Activated naive CD8-positive, alpha-beta T cell treated with anti-CD3 and anti-CD28 coated beads, Interleukin-2, amount 10 ng/mL, durations not matched to agents 7 days and 5 days (primary cell): ENCODE data around the gene IRAK3. TPM values are rescaled to one million over a fixed set of nuclear protein-coding genes. Genes with fewer than 3 reads are reported as not detected.

Experiments
- ATAC-seq: fragments of 150-1000 bp; cut with Tn5 transposase; one replicate; pipeline ENCODE4 v1.10.0; 2021; ENCODE audit warnings: low read depth, moderate library complexity
- POLR2A ChIA-PET: fragments of 350-600 bp; sonication (Branson Sonifier 250); formaldehyde crosslinking; loops from one replicate; lab custom pipeline; 2021; ENCODE audit warnings: antibody characterized with exemption; lab: Charles Lee
- DNase-seq: peaks from one replicate; pipeline ENCODE4 v3.0.0; 2021
- H3K27ac Mint-ChIP-seq: one replicate; pipeline ENCODE4 v1.8.0; 2022; ENCODE audit warnings: mild to moderate bottlenecking, mixed read lengths
- H3K27me3 Mint-ChIP-seq: one replicate; pipeline ENCODE4 v1.8.0; 2022; ENCODE audit warnings: mild to moderate bottlenecking, moderate library complexity, mixed read lengths
- H3K36me3 Mint-ChIP-seq: one replicate; pipeline ENCODE4 v1.8.0; 2021; ENCODE audit warnings: mild to moderate bottlenecking, mixed read lengths
- H3K4me1 Mint-ChIP-seq: one replicate; pipeline ENCODE4 v1.8.0; 2021; ENCODE audit warnings: mixed read lengths
- H3K4me3 Mint-ChIP-seq: one replicate; pipeline ENCODE4 v1.8.0; 2022; ENCODE audit warnings: mild to moderate bottlenecking, moderate library complexity, mixed read lengths
- H3K9me3 Mint-ChIP-seq: one replicate; pipeline ENCODE4 v1.8.0; 2021; ENCODE audit warnings: mixed read lengths
- total RNA-seq, 2 experiments: library from RNA; stranded (reverse); gene quantifications; one replicate each; pipeline ENCODE4 v1.2.3, GENCODE V29; 2021

Gene IRAK3
- total RNA-seq, 2 experiments from 2014 or later, result 0.43 to 0.53 TPM

- H3K36me3 Mint-ChIP-seq, result no peaks in the 10 kb centered on the region
- DNase-seq (no peak), ATAC-seq (no peak)
- no peaks in the 10 kb centered on the region for H3K9me3 Mint-ChIP-seq
- H3K27ac Mint-ChIP-seq, result no peak overlapping the region
- H3K4me3 Mint-ChIP-seq, result no peak overlapping the region
- POLR2A ChIA-PET, result interaction anchor here (2.2 kb wide), 1 partner anchor 34 kb away, joined by 6 read pairs; the partner anchor contains the start of gene HELB
- peaks cover 4% of the 10 kb centered on the region for H3K27me3 Mint-ChIP-seq
- peaks cover 3% of the 10 kb centered on the region for H3K4me1 Mint-ChIP-seq
Observed at GRCh38 chr12:66268562-66268961, 79.5 kb downstream of the IRAK3 start.

- Mint-ChIP-seq H3K4me3 (no peak overlapping the region), H3K27ac (no peak overlapping the region), H3K27me3 (peaks cover 2% of the 10 kb centered on the region), H3K36me3 (no peaks in the 10 kb centered on the region), H3K4me1 (peaks cover 3% of the 10 kb centered on the region), H3K9me3 (no peaks in the 10 kb centered on the region)
- DNase-seq (no peak), ATAC-seq (no peak)
- POLR2A ChIA-PET, result interaction anchor here (2.2 kb wide), 1 partner anchor 34 kb away, joined by 6 read pairs; the partner anchor contains the start of gene HELB
Observed at GRCh38 chr12:66269142-66269541, 80.1 kb downstream of the IRAK3 start.

DNA sequence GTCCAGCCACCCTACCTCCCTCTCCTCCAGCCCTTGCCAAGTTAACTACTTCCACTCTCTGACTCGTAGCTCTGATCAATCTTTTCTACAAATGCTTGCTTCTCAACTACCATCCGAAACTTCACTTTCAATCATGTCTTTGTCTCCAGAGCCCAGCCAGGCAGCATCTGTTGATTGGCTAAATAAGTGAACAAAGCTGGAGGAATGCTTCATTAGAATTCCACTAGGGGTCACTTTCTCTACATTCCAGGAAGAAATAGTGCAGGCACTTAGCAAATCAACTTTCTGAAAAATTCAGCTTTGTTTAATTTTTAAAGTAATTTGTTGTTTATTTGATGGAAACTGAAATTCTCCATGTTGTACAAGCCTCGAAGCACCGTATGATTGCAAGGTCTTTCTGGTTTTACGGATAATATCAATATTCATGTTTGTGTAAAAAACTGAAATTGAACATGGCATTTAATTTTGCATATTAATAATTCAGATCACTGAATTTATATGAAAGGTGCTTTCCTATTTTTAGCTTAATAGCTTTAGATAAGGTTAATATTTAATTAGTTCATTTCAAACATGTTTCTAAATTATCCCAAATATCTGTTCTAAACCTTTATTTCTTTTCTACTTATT, 80.9 kb downstream of the IRAK3 start:
- Mint-ChIP-seq H3K4me3 (no peak overlapping the region), H3K27me3 (peaks cover 1% of the 10 kb centered on the region), H3K27ac (no peak overlapping the region), H3K4me1 (peaks cover 3% of the 10 kb centered on the region), H3K9me3 (no peaks in the 10 kb centered on the region), H3K36me3 (no peaks in the 10 kb centered on the region)
- POLR2A ChIA-PET, result interaction anchor here (0.7 to 2.2 kb wide), 2 partner anchors 18 to 33 kb away, joined by 3 to 6 read pairs; partner anchors contain the start of gene HELB
- ATAC-seq (peak; percentile 54), DNase-seq (no peak)

GRCh38 chr12:66270613-66271012, 81.6 kb downstream of the IRAK3 start:
- ATAC-seq, result no peak
- DNase-seq, result no peak
- Mint-ChIP-seq H3K4me3 (no peak overlapping the region), H3K4me1 (peaks cover 3% of the 10 kb centered on the region), H3K36me3 (no peaks in the 10 kb centered on the region), H3K9me3 (no peaks in the 10 kb centered on the region), H3K27me3 (peaks cover 1% of the 10 kb centered on the region), H3K27ac (no peak overlapping the region)
- POLR2A ChIA-PET, result interaction anchor here (0.7 kb wide), 1 partner anchor 18 kb away, joined by 3 read pairs; no protein-coding TSS in a partner anchor

- no peak for DNase-seq
- H3K4me1 Mint-ChIP-seq, result peaks cover 1% of the 10 kb centered on the region
- no peak overlapping the region for H3K27ac Mint-ChIP-seq
- no peak for ATAC-seq
- POLR2A ChIA-PET, result interaction anchor here (0.7 to 2.0 kb wide), 2 partner anchors 30 to 1103 kb away, joined by 3 to 9 read pairs; partner anchors contain the start of genes HELB and LEMD3
- H3K27me3 Mint-ChIP-seq, result peaks cover 1% of the 10 kb centered on the region
- H3K9me3 Mint-ChIP-seq, result no peaks in the 10 kb centered on the region
- H3K4me3 Mint-ChIP-seq, result no peak overlapping the region
- no peaks in the 10 kb centered on the region for H3K36me3 Mint-ChIP-seq
Observed at GRCh38 chr12:66272650-66273049, 83.6 kb downstream of the IRAK3 start.

DNA sequence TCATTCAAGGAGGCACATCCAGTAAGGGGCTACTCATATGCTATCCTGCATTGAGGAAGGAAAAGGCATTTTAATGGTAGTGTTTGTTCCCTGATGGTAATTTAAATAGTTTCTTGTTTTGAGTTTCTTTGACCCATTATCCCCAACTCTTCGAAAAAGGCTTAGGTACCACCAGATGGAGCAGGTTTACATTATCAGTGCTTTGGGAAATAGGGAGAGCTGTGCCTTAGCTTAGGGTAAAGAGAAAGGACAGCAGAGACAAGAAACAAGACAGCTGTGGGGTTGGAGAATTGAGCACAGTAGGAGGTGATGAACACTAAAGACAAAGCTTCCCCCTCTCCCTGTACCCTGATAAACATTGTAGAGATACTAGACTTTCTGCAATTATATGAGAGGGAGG, 84.1 kb downstream of the IRAK3 start:
- ATAC-seq (no peak), DNase-seq (no peak)
- no peaks in the 10 kb centered on the region for H3K4me1 Mint-ChIP-seq
- POLR2A ChIA-PET, result interaction anchor here (2.0 kb wide), 1 partner anchor 29 kb away, joined by 9 read pairs; the partner anchor contains the start of gene HELB
- no peak overlapping the region for H3K27ac Mint-ChIP-seq
- peaks cover 1% of the 10 kb centered on the region for H3K27me3 Mint-ChIP-seq
- no peaks in the 10 kb centered on the region for H3K9me3 Mint-ChIP-seq
- no peak overlapping the region for H3K4me3 Mint-ChIP-seq
- no peaks in the 10 kb centered on the region for H3K36me3 Mint-ChIP-seq

DNA sequence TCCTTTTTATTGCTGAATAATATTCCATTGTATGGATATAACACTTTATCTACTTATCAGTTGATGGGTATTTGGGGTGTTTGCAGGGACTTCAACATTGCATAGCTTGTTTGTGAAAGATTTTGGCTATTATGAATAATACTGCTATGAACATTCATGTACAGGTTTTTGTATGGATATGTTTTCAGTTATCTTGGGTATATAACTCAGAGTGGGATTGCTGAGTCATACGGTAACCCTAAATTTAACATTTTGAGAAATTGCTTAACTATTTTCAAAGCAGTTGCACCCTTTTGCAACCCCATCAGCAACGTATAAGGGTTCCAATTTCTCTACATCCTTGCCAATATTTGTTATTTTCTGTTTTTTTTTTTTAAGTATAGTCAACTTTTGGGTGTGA, 86.0 kb downstream of the IRAK3 start:
- ATAC-seq (no peak), DNase-seq (no peak)
- no peak overlapping the region for H3K4me3 Mint-ChIP-seq
- no peak overlapping the region for H3K27ac Mint-ChIP-seq
- peaks cover 7% of the 10 kb centered on the region for H3K4me1 Mint-ChIP-seq
- POLR2A ChIA-PET, result no interaction called here
- H3K9me3 Mint-ChIP-seq, result no peaks in the 10 kb centered on the region
- H3K27me3 Mint-ChIP-seq, result peaks cover 1% of the 10 kb centered on the region
- H3K36me3 Mint-ChIP-seq, result no peaks in the 10 kb centered on the region

DNA sequence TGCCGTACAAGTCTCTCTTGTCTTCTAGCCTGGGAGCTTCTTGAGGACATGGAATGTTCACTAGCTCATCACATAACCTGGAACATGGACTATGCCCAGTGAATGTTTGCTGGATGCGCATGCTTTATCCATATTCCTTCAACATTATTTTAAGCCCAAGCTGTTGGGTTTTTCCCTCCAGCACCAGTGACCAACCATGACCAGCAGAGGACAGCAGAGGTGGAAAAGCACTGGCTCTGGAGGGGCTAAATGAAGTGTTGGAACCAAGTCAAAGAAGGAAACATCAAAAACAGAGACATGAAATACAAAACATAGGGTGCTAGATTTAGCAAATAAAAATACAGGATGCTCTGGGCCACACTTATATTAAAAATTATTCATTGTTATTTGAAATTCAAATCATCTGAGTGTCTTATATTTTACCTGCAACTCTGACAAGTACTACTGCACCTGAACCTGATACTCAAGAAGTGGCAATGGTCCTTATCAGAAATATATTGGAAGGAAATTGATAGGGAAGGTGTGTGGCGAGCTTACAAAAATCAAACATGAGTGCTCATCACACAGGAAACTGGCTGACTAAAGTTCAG, 90.2 kb downstream of the IRAK3 start:
- H3K27me3 Mint-ChIP-seq, result peaks cover under 1% of the 10 kb centered on the region
- H3K27ac Mint-ChIP-seq, result peak overlapping the region; percentile 15
- peaks cover 7% of the 10 kb centered on the region for H3K36me3 Mint-ChIP-seq
- ATAC-seq (peak; percentile 86), DNase-seq (peak; percentile 39)
- POLR2A ChIA-PET, result interaction anchor here (2.2 to 2.6 kb wide), 2 partner anchors 9 to 24 kb away, joined by 6 to 20 read pairs; partner anchors contain the start of gene HELB
- peaks cover 14% of the 10 kb centered on the region for H3K4me1 Mint-ChIP-seq
- H3K9me3 Mint-ChIP-seq, result peaks cover 13% of the 10 kb centered on the region
- no peak overlapping the region for H3K4me3 Mint-ChIP-seq

DNA sequence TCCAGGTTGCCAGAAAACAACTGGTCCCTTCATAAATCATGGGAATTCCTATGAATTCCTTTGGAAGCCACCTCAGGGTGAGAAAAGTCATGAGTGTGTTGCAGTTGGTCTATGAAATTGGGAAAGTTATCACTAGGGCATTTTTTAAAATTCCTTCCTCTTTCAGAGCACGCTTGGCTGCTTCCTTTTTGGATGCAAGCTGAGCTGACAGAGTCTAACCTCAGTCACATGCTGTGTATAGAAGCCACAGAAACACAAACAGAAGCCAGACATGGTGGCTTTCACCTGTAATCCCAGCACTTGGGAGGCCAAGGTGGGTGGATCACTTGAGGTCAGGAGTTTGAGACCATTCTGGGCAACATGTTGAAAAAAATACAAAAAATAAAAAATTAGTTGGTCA, 91.5 kb downstream of the IRAK3 start:
- DNase-seq (no peak), ATAC-seq (no peak)
- no peak overlapping the region for H3K4me3 Mint-ChIP-seq
- POLR2A ChIA-PET, result interaction anchor here (0.6 kb wide), 1 partner anchor 44 kb away, joined by 4 read pairs; no protein-coding TSS in a partner anchor
- H3K4me1 Mint-ChIP-seq, result peaks cover 14% of the 10 kb centered on the region
- H3K9me3 Mint-ChIP-seq, result peaks cover 13% of the 10 kb centered on the region
- no peaks in the 10 kb centered on the region for H3K27me3 Mint-ChIP-seq
- peaks cover 7% of the 10 kb centered on the region for H3K36me3 Mint-ChIP-seq
- no peak overlapping the region for H3K27ac Mint-ChIP-seq

DNA sequence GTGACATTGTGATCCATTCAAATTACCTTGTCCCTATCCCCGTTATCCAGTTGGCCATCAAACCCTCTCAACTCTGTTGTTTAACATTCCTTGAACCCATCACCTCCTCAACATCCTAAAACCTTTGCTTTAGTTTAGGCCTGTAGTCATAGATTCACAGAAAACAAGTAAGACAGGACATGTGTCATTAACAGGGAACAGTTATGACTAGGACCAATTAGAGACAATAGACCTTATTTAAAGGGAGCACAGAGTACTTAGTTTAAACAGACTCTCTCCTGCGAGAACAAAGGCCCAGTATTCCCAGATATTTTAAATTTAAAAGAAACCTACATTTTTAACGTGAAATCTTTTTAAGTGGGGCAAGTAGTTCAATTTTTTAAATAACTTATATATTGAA, 93.2 kb downstream of the IRAK3 start:
- H3K27ac Mint-ChIP-seq, result no peak overlapping the region

DNA sequence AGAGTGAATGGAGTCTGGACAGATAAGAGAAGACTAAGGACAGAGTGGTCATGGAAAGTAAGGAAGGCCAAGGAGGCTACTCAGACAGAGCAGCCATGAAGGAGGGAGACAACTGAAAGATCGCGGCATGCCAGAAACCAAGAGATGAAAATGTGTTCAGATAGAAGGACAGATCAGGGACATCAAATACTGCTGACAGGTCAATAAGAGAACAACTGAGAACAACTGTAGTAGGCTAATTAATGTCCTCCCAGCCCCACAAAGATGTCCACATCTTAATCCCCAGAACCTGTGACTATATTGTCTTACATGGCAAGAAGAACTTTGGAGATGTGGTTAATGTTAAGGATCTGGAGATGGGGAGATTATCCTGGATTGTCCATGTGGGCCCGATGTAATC, 98.3 kb downstream of the IRAK3 start:
- ATAC-seq (no peak), DNase-seq (no peak)
- H3K9me3 Mint-ChIP-seq, result peaks cover 11% of the 10 kb centered on the region
- H3K4me3 Mint-ChIP-seq, result peak overlapping the region; percentile 49
- H3K27me3 Mint-ChIP-seq, result no peaks in the 10 kb centered on the region
- peaks cover 22% of the 10 kb centered on the region for H3K36me3 Mint-ChIP-seq
- POLR2A ChIA-PET, result no interaction called here
- H3K4me1 Mint-ChIP-seq, result peaks cover 58% of the 10 kb centered on the region
- H3K27ac Mint-ChIP-seq, result peak overlapping the region; percentile 77

More for the DNA sequence above, 93.2 kb downstream of the IRAK3 start:
- Mint-ChIP-seq H3K4me3 (no peak overlapping the region), H3K4me1 (peaks cover 23% of the 10 kb centered on the region), H3K9me3 (peaks cover 13% of the 10 kb centered on the region), H3K36me3 (peaks cover 16% of the 10 kb centered on the region), H3K27me3 (no peaks in the 10 kb centered on the region)
- ATAC-seq, result no peak
- no peak for DNase-seq
- POLR2A ChIA-PET, result interaction anchor here (0.7 kb wide), 1 partner anchor 21 kb away, joined by 3 read pairs; no protein-coding TSS in a partner anchor

GRCh38 chr12:66288121-66288520, 99.1 kb downstream of the IRAK3 start:
- POLR2A ChIA-PET, result interaction anchor here (0.8 to 4.5 kb wide), 6 partner anchors 10 to 157 kb away, joined by 3 to 96 read pairs (median 4); partner anchors contain the start of genes HELB and TMBIM4
- H3K27ac Mint-ChIP-seq, result peak overlapping the region; percentile 77
- H3K9me3 Mint-ChIP-seq, result peaks cover 13% of the 10 kb centered on the region
- H3K4me1 Mint-ChIP-seq, result peaks cover 58% of the 10 kb centered on the region
- peak overlapping the region; percentile 49 for H3K4me3 Mint-ChIP-seq
- ATAC-seq, result peak; percentile 88
- peak; percentile 39 for DNase-seq
- peaks cover 2% of the 10 kb centered on the region for H3K27me3 Mint-ChIP-seq
- H3K36me3 Mint-ChIP-seq, result peaks cover 26% of the 10 kb centered on the region

- no peak for DNase-seq
- peaks cover 2% of the 10 kb centered on the region for H3K27me3 Mint-ChIP-seq
- POLR2A ChIA-PET, result interaction anchor here (4.5 kb wide), 1 partner anchor 14 kb away, joined by 96 read pairs; the partner anchor contains the start of gene HELB
- H3K27ac Mint-ChIP-seq, result peak overlapping the region; percentile 84
- H3K4me1 Mint-ChIP-seq, result peaks cover 54% of the 10 kb centered on the region
- peaks cover 14% of the 10 kb centered on the region for H3K9me3 Mint-ChIP-seq
- no peak for ATAC-seq
- no peak overlapping the region for H3K4me3 Mint-ChIP-seq
- H3K36me3 Mint-ChIP-seq, result peaks cover 30% of the 10 kb centered on the region
Observed at GRCh38 chr12:66289485-66289884, 100.5 kb downstream of the IRAK3 start.
